Activated T-helper 1 cell treated with anti-CD3 and anti-CD28 coated beads, Interleukin-2, amount 50 U/mL, for 16 hours (primary cell): ENCODE measurements around the gene TCAP.

ENCODE experiments used
- DNase-seq, 2 donors: peaks; one replicate each; pipeline ENCODE4 v3.0.0-alpha.2; 2020; ENCODE audit warnings: low read depth in 1 of 2, low spot score in 1 of 2

The TCAP gene

GRCh38 chr17:39664581-39665561 lies at the start of gene TCAP:
TSS of gene TCAP (plus strand) at chr17:39665349. CDS start at chr17:39665360, 11 bp downstream.
- DNase-seq = no peak

GRCh38 chr17:39615434-39615833 lies 49.7 kb upstream of the TCAP start:
- no peak for DNase-seq

- DNase-seq = no peak
These were observed 48.1 kb upstream of the TCAP start for GRCh38 chr17:39617100-39617445.

- DNase-seq = peak; percentile 16 to 37
These were observed 47.5 kb upstream of the TCAP start for GRCh38 chr17:39617446-39618245.

GRCh38 chr17:39618246-39618913 lies 46.8 kb upstream of the TCAP start:
- no peak for DNase-seq

GRCh38 chr17:39618956-39619785 lies 46.0 kb upstream of the TCAP start:
- no peak for DNase-seq

- no peak for DNase-seq
These were observed 45.4 kb upstream of the TCAP start for GRCh38 chr17:39619786-39620101.

- DNase-seq = peak; percentile 82 to 92
These were observed 43.4 kb upstream of the TCAP start for GRCh38 chr17:39621523-39622379.

GRCh38 chr17:39622380-39623006 lies 42.7 kb upstream of the TCAP start:
- peak in 1 of 2 donors; percentile 19 for DNase-seq

GRCh38 chr17:39623356-39623950 lies 41.7 kb upstream of the TCAP start:
- peak; percentile 75 to 80 for DNase-seq

- DNase-seq = no peak
These were observed 40.8 kb upstream of the TCAP start for GRCh38 chr17:39624313-39624712.

- DNase-seq = no peak
These were observed 39.9 kb upstream of the TCAP start for GRCh38 chr17:39625198-39625785.

GRCh38 chr17:39626171-39627046 lies 38.7 kb upstream of the TCAP start, which contains the start of gene PPP1R1B:
TSS of gene PPP1R1B (plus strand) at chr17:39626952. CDS start at chr17:39627393, 441 bp downstream.
- DNase-seq = no peak

- DNase-seq = no peak
These were observed 38.0 kb upstream of the TCAP start for GRCh38 chr17:39627047-39627711.

GRCh38 chr17:39627712-39628516 lies 37.2 kb upstream of the TCAP start:
- DNase-seq = no peak
